ENCODE measurements around the gene GALNT7. TPM values are rescaled to one million over a fixed set of nuclear protein-coding genes. Genes with fewer than 3 reads are reported as not detected.
A peak's percentile ranks its signal among the peaks of the same experiment; 100 is the strongest.

Gene GALNT7
- total RNA-seq, 4 donors from 2014 or later: 15.6 to 38.2 (median 23.8) TPM

DNA sequence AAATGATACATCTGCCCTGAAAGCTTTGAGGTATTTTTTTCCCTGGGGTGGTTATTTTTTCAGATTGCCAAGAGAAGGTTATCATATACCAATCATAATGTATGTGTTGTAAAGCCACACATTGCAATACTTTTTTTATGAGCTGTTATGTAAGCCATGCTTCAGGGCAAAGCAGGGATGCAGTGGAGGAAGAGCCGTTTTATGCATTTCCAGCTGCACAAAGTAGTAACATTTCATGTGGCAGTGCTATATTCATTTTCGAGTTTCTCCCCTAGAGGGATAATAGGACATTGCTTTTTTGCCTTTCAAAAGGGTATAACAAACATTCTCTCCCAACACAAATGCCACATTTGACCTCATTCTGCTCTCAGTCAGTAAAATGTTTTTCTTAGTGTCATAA, 68.5 kb downstream of the GALNT7 start:
- Histone ChIP-seq H3K27me3 (no peaks in the 10 kb centered on the region), H3K4me1 (peaks cover 0 to 1% of the 10 kb centered on the region in 2 donors), H3K36me3 (no peaks in the 10 kb centered on the region), H3K4me3 (replicated peaks in 1 of 3) (no peak overlapping the region), H3K27ac (no peak overlapping the region), H3K9me3 (no peaks in the 10 kb centered on the region)
- WGBS, 2 donors: 75 to 82% methylated on average over 2 of the region's 2 CpGs
- intact Hi-C loops (cut with DNase I): no loop called here
- TF ChIP-seq CTCF (IDR thresholded peaks at IDR 0.05) (no peak), POLR2A (IDR thresholded peaks at IDR 0.05) (no peak)
- no peak for DNase-seq

- DNase-seq: no peak
- H3K4me3 ChIP-seq (replicated peaks in 1 of 3): no peak overlapping the region
- H3K4me1 ChIP-seq: peaks cover 2 to 7% of the 10 kb centered on the region in 2 donors
- H3K9me3 ChIP-seq: no peaks in the 10 kb centered on the region
- 80 to 87% methylated on average over 2 of the region's 2 CpGs for WGBS, 2 donors
- no peaks in the 10 kb centered on the region for H3K27me3 ChIP-seq
- intact Hi-C loops (cut with DNase I): no loop called here
- TF ChIP-seq CTCF (IDR thresholded peaks at IDR 0.05): no peak
- no peak for TF ChIP-seq POLR2A (IDR thresholded peaks at IDR 0.05)
- no peak overlapping the region for H3K27ac ChIP-seq
- no peaks in the 10 kb centered on the region for H3K36me3 ChIP-seq
Observed at GRCh38 chr4:173237762-173238161, 69.2 kb downstream of the GALNT7 start.

DNA sequence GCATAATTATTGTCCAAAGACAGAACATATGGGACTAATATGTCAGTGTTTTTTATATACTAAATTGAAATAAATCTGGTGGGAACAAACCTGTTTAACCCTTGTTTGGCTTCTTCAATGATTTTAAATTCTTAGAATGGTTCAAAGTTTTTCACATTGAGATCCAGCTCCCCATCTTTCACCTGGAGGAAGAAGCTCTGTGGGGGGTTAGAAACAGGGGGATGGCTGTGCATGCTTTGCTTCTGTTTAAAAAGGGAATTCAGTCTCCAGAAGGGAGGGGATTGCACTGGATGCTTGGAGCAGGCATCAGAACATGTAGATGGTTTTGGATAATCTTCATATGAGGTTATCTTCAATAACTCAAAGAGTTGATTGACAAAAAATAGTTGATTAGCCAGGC, 72.1 kb downstream of the GALNT7 start:
- Histone ChIP-seq H3K27ac (no peak overlapping the region), H3K27me3 (no peaks in the 10 kb centered on the region), H3K36me3 (no peaks in the 10 kb centered on the region), H3K4me1 (peaks cover 6 to 13% of the 10 kb centered on the region in 2 donors), H3K4me3 (replicated peaks in 1 of 3) (no peak overlapping the region), H3K9me3 (no peaks in the 10 kb centered on the region)
- no peak for TF ChIP-seq CTCF (IDR thresholded peaks at IDR 0.05)
- TF ChIP-seq POLR2A (IDR thresholded peaks at IDR 0.05): no peak
- DNase-seq: no peak
- intact Hi-C loops (cut with DNase I): no loop called here

DNA sequence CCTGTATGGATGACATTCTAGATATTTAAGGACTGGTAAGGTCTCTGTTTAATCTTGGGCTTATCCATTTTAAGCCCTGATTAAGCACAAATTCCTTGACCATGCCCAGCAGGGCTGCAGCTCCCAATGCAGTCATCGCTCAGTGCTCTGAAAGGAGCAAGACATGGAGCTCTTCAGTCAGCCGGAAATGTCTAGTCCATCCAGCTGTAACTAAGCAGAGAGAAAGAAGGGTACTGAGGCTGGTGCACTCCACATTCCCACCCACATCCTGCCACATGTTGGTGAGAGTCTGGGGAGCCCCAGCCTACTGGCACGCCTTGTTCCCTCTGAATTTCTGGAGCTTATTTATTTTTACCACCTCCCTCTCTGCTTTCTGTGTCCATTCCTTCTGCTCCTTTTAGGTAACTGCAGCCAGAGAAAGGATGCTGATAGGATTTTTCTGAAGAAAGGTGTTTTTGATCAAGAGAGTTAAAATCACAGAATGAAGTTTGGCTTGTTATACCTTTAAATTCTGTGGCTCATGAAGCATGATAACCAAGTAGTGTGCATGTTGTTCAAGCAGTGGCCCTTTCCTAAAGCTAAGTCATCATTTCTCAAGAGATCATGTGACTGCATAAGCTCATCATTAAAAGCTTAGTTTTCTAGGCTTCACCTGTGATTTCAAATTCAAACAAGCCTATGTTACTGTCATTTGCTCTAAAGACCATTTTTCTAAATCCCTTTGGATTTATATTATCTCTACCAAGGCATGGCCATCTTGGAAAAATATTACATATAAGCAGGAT, 74.0 kb downstream of the GALNT7 start:
- no peaks in the 10 kb centered on the region for H3K27me3 ChIP-seq
- peaks cover 6 to 13% of the 10 kb centered on the region in 2 donors for H3K4me1 ChIP-seq
- H3K27ac ChIP-seq: no peak overlapping the region
- intact Hi-C loops (cut with DNase I): no loop called here
- no peaks in the 10 kb centered on the region for H3K9me3 ChIP-seq
- H3K36me3 ChIP-seq: no peaks in the 10 kb centered on the region
- WGBS, 2 donors: 73 to 81% methylated on average over 3 of the region's 3 CpGs
- TF ChIP-seq CTCF (IDR thresholded peaks at IDR 0.05): no peak
- TF ChIP-seq POLR2A (IDR thresholded peaks at IDR 0.05): no peak
- no peak overlapping the region for H3K4me3 ChIP-seq (replicated peaks in 1 of 3)
- peak; percentile 30 to 42 for DNase-seq

DNA sequence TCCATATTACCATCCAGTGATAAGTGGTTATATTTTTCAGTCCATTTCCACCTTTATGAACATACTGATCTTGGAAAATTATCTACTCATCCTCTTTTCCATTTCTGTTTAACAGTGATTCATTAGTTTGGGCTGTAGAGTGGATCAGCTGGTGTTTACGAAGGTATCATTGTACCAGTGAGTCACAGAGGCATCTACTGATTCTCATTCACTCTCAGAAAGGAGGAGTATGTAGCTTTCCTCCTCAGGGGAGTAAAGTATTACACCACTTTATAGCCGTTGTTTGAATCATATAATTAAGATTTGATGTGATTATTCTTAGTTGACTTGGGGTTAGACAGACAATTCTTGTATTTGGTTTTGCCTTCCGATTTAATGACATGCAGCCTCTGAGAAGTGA, 74.7 kb downstream of the GALNT7 start:
- Histone ChIP-seq H3K4me3 (replicated peaks in 1 of 3) (no peak overlapping the region), H3K4me1 (peaks cover 6 to 13% of the 10 kb centered on the region in 2 donors), H3K27ac (no peak overlapping the region), H3K36me3 (no peaks in the 10 kb centered on the region), H3K9me3 (no peaks in the 10 kb centered on the region), H3K27me3 (no peaks in the 10 kb centered on the region)
- no peak for TF ChIP-seq CTCF (IDR thresholded peaks at IDR 0.05)
- no peak for TF ChIP-seq POLR2A (IDR thresholded peaks at IDR 0.05)
- intact Hi-C loops (cut with DNase I): no loop called here
- DNase-seq: no peak
- WGBS, 2 donors: 91 to 95% methylated on average over 3 of the region's 3 CpGs
